SK-N-SH treated with all-trans-retinoic acid at 6 μM for 48 hours (cell line): ENCODE measurements around the gene RABGAP1.
A peak's percentile ranks its signal among the peaks of the same experiment; 100 is the strongest.

ENCODE experiments used
- ATAC-seq: fragments of 200-7000 bp; cut with Tn5 transposase; 3 replicates; pipeline ENCODE4 v1.9.1; 2020; ENCODE audit warnings: mild to moderate bottlenecking, moderate library complexity
- BACH2 ChIP-seq: fragments of 250-450 bp; sonication (Bioruptor Pico); IDR thresholded peaks from 2 replicates; pipeline ENCODE4 v1.9.0; 2021; ENCODE audit warnings: mild to moderate bottlenecking, borderline replicate concordance
- CREB5 ChIP-seq: fragments of 250-450 bp; sonication (Bioruptor Pico); IDR thresholded peaks from 2 replicates; pipeline ENCODE4 v1.5.1; 2020; ENCODE audit warnings: low read depth, mild to moderate bottlenecking, moderate library complexity
- CSDC2 ChIP-seq: fragments of 250-450 bp; sonication (Bioruptor Pico); IDR thresholded peaks from 2 replicates; pipeline ENCODE4 v1.5.0; 2020; ENCODE audit warnings: mild to moderate bottlenecking, moderate library complexity
- CSRNP3 ChIP-seq: fragments of 250-450 bp; sonication (Bioruptor Pico); IDR thresholded peaks from 2 replicates; pipeline ENCODE4 v1.5.1; 2021; ENCODE audit warnings: mild to moderate bottlenecking, moderate library complexity
- ESRRG ChIP-seq: fragments of 250-450 bp; sonication (Bioruptor Pico); IDR thresholded peaks from 2 replicates; pipeline ENCODE4 v1.6.1; 2021; ENCODE audit warnings: mild to moderate bottlenecking
- GLIS3 ChIP-seq: fragments of 250-450 bp; sonication (Bioruptor Pico); IDR thresholded peaks from 2 replicates; pipeline ENCODE4 v1.5.0; 2020; ENCODE audit warnings: mild to moderate bottlenecking, moderate library complexity
- ISL1 ChIP-seq: fragments of 250-450 bp; sonication (Bioruptor Pico); IDR thresholded peaks from 2 replicates; pipeline ENCODE4 v2.1.2; 2022; ENCODE audit warnings: mild to moderate bottlenecking, moderate library complexity
- PATZ1 ChIP-seq: fragments of 250-450 bp; sonication (Bioruptor Pico); IDR thresholded peaks from 2 replicates; pipeline ENCODE4 v1.8.0; 2020; ENCODE audit warnings: mild to moderate bottlenecking, moderate library complexity, borderline replicate concordance
- POU6F1 ChIP-seq: fragments of 250-450 bp; sonication (Bioruptor Pico); IDR thresholded peaks from 2 replicates; pipeline ENCODE4 v1.8.0; 2021; ENCODE audit warnings: low read depth, mild to moderate bottlenecking, moderate library complexity, borderline replicate concordance
- SNAI2 ChIP-seq: fragments of 250-450 bp; sonication (Bioruptor Pico); IDR thresholded peaks from 2 replicates; pipeline ENCODE4 v1.5.0; 2020; ENCODE audit warnings: mild to moderate bottlenecking, moderate library complexity
- TOX ChIP-seq: fragments of 250-450 bp; sonication (Bioruptor Pico); IDR thresholded peaks from 2 replicates; pipeline ENCODE4 v1.8.0; 2021; ENCODE audit warnings: mild to moderate bottlenecking, moderate library complexity, borderline replicate concordance
- TSHZ2 ChIP-seq: fragments of 250-450 bp; sonication (Bioruptor Pico); IDR thresholded peaks from 2 replicates; pipeline ENCODE4 v1.5.0; 2020; ENCODE audit warnings: mild to moderate bottlenecking, moderate library complexity
- ZFP3 ChIP-seq: fragments of 250-450 bp; sonication (Bioruptor Pico); IDR thresholded peaks from 2 replicates; pipeline ENCODE4 v1.5.0; 2020; ENCODE audit warnings: mild to moderate bottlenecking, moderate library complexity
- ZFP30 ChIP-seq: fragments of 450-650 bp; formaldehyde crosslinking; IDR thresholded peaks from 2 replicates; pipeline ENCODE4 v1.5.0; 2022; ENCODE audit warnings: mild to moderate bottlenecking, moderate library complexity
- ZNF565 ChIP-seq: fragments of 450-650 bp; formaldehyde crosslinking; conservative IDR thresholded peaks from 2 replicates; pipeline ENCODE4 v1.5.0; 2020; ENCODE audit warnings: low read depth, mild to moderate bottlenecking, moderate library complexity
- ZNF70 ChIP-seq: fragments of 450-650 bp; formaldehyde crosslinking; IDR thresholded peaks from 2 replicates; pipeline ENCODE4 v1.5.0; 2020; ENCODE audit warnings: mild to moderate bottlenecking, moderate library complexity
- ZNF8 ChIP-seq: fragments of 450-650 bp; formaldehyde crosslinking; IDR thresholded peaks from 2 replicates; pipeline ENCODE4 v1.5.0; 2020; ENCODE audit warnings: mild to moderate bottlenecking, moderate library complexity

Gene RABGAP1

GRCh38 chr9:122940454-122940748, 419 bp upstream of the RABGAP1 start:
- ATAC-seq, result no peak
- TF ChIP-seq CSDC2 (CRISPR knock-in tag) (no peak), ZFP3 (CRISPR knock-in tag) (0 out of 2 replicates have a peak, but pooled peaks have one; percentile 12), BACH2 (no peak), POU6F1 (CRISPR knock-in tag) (no peak), ZNF565 (no peak), CREB5 (CRISPR knock-in tag) (no peak), TOX (CRISPR knock-in tag) (no peak), ESRRG (CRISPR knock-in tag) (no peak)

GRCh38 chr9:122941582-122942234, 888 bp downstream of the RABGAP1 start:
- TF ChIP-seq ZFP3 (CRISPR knock-in tag), result no peak
- TF ChIP-seq, all 23 proteins: peak for 0
- ATAC-seq, result peak; percentile 63

GRCh38 chr9:122944960-122945888, 4.4 kb downstream of the RABGAP1 start:
- TF ChIP-seq SNAI2 (CRISPR knock-in tag) (no peak), TOX (CRISPR knock-in tag) (no peak), PATZ1 (CRISPR knock-in tag) (no peak), CREB5 (CRISPR knock-in tag) (no peak), CSRNP3 (no peak), POU6F1 (CRISPR knock-in tag) (no peak), GLIS3 (CRISPR knock-in tag) (no peak), TSHZ2 (CRISPR knock-in tag) (no peak), ZFP30 (CRISPR knock-in tag) (no peak), ZNF8 (CRISPR knock-in tag) (no peak), ISL1 (CRISPR knock-in tag) (no peak), ZNF70 (CRISPR knock-in tag) (no peak)
- no peak for ATAC-seq
